SIG-M5 treated with dmso at 0.1 percent for 504 hours (cell line): ENCODE results near the gene POLR2I.

Source experiments
- DNase-seq: peaks from one replicate; lab custom pipeline; 2025; ENCODE audit not compliant: unreplicated experiment; lab: John Stamatoyannopoulos, UW

POLR2I gene

DNA sequence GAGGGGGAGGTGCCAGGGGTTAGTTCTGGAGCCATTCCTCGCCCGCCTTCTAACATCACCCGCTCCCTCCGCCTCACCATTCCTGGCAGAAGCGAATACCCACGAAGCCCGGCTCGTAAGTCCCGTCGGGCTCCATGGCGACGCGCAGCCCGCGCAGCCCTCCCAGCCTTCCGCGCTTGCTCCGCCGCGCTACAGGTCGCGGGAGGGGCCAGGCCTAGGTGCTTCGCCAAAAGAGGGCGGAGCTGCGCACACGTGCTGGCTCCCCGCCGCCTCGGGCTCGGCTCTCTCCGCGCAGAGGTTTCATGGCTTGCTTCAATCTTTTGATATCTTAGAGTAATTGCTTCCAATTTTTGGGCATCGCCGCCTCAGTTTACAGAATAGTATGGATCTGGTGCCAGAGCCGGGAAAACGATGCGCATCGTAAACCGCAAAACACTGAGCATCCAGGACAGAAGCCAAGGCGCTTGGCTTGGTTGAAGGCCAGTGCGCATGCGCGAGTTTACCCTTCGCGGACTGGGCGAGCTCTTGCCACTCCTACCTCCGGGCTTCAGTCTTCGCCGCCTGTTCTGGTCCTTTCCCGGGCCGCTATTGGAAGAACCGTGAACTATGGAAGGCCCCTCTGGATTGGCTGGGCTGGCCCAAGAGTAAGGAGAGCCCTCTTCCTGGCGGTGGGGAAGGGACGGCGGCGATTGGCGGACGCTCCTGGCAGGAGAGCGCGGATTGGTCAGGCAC is at the start of gene POLR2I:
POLR2I (minus strand) TSS at position 155 of the 732 bp plus-strand sequence; CDS start at position 136, 19 bp downstream.
- peak; percentile 99 for DNase-seq

DNA sequence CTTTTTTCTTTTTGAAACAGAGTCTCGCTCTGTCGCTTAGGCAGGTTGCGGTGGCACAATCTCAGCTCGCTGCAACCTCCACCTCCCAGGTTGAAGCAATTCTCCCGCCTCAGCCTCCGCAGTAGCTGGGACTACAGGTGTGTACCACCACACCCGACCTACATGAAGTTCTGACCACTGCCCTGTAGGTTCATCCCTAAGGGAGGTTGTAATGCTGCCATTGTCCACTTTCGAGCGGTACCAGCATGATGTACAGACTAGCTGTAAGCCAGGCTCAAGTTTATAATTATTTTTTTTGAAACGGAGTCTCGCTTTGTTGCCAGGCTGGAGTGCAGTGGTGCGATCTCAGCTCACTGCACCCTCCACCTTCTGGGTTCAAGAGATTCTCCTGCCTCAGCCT is 49.1 kb upstream of the POLR2I start:
- no peak for DNase-seq

DNA sequence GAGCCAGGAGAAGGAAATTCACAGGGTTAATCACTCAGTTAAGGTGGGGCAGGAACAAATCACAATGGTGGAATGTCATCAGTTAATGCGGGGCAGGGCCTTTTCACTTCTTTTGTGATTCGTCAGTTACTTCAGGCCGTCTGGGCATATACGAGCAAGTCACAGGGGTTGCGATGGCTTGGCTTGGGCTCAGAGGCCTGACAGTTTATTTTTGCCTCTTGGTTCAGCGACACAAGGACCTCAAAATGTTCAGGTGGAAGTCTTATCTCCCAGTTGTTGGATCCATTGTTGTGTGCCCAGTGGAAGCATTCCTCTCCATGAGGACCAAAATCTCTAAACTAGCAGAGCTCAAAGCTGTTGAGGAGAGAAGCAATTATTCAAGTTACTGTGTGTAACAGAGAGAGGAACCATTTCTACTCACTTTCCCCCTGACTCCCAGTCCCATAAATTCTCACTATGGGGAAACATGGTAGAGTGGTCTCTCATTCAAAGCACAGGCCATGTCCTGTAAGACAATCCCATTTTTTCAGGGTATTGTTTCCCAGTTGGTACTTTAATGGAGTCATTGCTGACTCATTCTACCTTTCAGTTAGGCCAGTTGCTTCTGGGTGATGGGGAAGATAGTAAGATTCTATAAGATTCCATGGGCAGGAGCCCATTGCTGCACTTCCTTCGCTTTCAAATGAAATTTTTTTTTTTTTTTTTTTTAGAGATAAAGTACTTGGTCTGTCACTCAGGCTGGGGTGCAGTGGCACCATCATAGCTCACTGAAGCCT is 46.3 kb upstream of the POLR2I start:
- DNase-seq = no peak

DNA sequence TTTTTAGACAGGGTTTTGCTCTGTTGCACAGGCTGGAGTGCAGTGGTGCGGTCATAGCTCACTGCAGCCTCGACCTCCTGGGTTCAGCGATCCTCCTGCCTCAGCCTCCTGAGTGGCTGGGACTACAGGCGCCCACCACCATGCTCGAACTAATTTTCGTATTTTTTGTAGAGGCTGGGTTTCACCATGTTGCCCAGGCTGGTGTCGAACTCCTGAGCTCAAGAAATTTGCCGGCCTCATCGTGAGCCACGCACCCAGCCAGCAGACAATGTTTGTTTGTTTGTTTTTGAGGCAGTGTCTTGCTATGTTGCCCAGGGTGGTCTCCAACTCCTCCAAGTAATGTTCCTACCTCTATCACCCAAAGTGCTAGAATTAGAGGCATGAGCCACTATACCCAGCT is 38.5 kb upstream of the POLR2I start:
- DNase-seq = no peak

DNA sequence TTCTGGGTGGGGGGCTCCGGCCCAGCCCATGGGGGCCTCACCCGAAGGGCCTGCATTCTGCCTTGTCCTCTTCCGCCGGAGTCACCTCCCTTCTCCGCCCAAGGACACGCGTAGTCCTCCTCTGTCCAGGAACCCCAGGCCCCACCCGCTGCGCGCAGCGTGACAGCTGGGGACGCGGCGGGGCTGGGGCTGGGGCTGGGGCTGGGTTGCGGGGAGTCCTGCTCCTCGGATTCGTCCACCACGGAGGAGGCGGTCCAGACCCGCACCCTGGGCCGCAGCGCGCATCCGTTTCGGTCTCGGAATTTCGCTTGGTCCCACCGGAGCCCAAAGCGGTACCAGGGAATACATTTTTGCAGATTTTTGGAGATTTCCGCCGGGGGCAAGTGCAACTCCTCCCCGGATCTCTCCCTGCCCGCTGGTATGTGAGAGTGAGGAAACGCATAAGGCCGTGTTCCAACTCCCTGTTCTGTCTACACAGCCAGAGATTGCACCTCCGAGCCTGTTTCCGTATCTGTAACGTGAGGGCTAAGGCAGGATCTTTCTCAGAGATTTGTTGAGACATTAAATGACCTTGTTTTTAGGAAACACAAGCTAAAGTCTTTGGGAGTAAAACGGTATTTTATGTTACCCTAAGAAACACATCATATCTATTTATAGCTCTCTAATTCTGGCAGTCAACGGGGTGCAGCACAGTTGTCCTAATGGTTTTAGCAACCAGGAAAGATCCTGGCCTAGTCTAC is 37.8 kb upstream of the POLR2I start, which contains the start of gene COX7A1:
COX7A1 (minus strand) TSS at position 96 of the 740 bp plus-strand sequence; CDS start at position 56, 40 bp downstream.
- DNase-seq = no peak

DNA sequence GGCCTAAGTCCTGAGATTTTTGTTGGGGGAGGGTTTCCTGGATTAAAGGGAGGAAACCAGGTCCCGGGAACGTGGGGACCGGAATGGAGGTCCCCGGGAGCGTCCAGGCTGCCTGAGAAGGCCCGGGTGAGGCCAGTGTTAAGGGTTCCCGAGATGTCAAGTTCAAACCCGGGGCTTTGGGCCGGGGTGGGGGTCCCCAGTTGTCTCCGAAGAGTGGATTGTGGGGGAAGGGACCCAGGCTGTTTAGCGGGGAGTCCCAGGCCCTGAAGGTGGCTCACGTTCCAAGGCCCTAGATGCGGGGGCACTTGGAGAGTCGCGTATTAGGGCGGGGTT is 37.3 kb upstream of the POLR2I start:
- no peak for DNase-seq

DNA sequence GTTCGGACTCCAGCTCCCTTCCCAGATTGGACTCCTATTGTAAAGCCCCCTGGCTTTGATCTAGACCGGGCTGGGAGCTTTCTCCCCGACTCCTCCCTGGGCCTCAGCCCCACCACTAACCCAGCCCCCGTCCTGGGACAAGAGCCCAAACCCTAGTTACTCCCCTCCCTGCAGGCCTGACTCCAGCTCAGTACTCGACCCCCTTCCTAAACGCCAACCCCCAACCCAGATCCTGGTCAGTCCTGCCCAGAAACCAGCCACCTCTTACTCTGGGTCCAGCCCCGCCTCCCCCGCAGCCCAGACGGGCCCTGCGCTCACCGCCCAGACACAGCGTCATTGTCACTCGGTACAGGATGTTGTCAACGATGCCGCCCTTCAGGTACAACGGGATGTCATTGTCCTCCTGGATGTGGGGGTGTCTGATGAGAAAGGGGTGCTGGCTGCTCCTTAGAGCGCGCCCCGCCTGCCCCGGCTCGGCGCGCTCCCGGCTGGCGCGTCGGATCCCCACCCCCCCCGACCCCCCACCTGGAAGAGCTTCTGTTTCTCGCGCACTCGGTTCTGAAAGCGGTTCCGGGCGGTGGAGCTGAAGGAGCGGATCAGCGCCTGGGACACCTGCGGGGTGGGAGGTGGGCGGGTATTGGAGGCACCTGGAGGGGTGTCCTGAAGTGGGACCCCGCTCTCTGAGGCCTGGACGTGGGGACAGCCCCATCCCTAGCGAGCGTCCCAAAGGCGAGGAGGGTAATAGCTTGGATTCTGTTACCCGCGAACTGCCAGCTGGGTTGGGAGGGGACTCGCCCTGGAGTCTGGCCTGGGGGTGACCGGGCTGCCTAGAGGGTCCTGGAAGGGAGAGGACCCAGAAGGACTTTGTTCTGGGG is 36.7 kb upstream of the POLR2I start:
- no peak for DNase-seq

DNA sequence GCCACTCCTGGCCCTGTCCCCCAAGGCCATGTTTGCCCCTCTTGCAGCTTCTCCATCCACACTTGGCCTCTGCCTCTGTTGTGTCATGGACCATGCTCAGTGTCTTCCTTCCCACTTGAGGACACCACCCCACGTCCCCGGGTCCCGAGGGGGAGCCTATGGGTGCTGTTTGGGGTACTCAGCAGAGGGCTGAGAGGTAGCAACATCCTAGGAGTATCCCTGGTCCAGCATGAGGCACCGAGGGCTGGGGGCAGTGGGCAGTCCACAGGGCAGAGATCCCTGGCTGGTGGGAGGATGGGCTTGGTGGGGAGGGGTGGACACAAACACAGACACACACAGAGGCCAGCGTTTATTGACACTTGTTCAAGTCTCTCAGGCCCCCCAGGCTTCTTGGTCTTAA is 35.9 kb upstream of the POLR2I start:
- DNase-seq = no peak

DNA sequence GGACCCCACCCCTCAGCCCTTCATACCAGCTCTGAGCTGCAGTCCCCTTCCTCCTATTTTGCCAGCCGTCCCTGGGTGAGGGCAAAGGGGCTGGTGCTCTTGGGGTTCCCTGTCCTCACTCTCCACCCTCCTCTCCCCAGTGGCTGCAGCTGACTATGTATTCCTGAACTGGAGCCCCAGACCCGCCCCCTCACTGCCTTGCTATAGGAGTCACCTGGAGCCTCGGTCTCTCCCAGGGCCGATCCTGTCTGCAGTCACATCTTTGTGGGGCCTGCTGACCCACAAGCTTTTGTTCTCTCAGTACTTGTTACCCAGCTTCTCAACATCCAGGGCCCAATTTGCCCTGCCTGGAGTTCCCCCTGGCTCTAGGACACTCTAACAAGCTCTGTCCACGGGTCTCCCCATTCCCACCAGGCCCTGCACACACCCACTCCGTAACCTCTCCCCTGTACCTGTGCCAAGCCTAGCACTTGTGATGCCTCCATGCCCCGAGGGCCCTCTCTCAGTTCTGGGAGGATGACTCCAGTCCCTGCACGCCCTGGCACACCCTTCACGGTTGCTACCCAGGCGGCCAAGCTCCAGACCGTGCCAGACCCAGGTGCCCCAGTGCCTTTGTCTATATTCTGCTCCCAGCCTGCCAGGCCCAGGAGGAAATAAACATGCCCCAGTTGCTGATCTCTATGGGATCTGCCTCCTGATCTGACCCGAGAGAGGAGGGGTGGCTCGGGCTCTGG is 35.2 kb upstream of the POLR2I start:
- no peak for DNase-seq

DNA sequence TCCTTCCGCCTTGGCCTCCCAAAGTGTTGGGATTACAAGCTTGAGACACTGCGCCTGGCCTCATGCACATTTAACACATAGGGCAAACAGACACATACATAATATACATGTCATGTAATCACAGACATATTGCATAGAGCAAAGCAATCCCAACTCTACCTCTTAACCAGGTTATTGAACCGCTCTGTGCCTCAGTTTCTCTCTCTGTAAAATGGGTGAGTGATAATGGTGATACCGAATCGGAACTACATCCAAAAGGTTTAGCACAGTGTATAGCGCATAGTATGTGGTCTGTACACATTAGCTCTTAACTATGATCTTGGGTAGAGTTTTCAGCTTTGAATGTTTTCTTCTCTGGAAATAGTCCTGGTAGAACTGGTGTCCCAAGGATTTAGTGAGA is 29.9 kb upstream of the POLR2I start:
- DNase-seq = no peak

DNA sequence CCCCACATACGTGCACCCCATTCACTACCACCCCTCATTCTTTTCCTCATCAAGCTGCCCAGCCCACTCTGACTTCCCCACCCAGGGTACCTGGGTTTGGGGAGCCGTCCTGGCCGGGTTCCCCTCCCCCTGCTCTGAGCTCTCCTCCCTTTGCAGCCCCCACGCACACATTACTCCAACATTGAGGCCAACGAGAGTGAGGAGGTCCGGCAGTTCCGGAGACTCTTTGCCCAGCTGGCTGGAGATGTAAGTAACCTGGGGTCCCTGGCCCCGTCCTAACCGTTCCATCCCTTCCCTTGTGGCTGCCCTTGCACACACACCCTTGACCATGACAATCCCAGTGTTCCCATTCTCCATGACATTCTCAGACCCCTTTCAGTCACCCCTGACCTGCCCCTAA is 27.8 kb upstream of the POLR2I start:
- DNase-seq = no peak

DNA sequence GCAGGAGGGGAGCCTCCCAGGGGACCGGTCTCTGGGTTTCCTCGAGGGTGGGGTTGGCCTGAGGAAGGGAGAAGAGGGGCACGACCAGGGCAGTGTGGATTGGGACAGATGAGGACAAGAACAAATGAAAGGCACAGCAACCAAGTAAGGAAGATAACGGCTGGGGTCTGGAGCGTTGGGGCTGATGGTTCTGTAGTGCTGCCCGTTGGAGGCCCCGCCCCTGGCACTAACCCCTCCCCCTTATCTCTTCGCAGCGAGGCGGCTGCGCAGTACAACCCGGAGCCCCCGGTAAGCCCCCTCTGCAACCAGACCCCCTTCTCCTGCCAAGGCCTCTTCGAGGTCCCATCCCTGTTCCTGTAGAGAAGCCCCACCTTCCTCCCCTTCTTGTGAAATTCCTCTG is 27.4 kb upstream of the POLR2I start:
- DNase-seq = no peak

DNA sequence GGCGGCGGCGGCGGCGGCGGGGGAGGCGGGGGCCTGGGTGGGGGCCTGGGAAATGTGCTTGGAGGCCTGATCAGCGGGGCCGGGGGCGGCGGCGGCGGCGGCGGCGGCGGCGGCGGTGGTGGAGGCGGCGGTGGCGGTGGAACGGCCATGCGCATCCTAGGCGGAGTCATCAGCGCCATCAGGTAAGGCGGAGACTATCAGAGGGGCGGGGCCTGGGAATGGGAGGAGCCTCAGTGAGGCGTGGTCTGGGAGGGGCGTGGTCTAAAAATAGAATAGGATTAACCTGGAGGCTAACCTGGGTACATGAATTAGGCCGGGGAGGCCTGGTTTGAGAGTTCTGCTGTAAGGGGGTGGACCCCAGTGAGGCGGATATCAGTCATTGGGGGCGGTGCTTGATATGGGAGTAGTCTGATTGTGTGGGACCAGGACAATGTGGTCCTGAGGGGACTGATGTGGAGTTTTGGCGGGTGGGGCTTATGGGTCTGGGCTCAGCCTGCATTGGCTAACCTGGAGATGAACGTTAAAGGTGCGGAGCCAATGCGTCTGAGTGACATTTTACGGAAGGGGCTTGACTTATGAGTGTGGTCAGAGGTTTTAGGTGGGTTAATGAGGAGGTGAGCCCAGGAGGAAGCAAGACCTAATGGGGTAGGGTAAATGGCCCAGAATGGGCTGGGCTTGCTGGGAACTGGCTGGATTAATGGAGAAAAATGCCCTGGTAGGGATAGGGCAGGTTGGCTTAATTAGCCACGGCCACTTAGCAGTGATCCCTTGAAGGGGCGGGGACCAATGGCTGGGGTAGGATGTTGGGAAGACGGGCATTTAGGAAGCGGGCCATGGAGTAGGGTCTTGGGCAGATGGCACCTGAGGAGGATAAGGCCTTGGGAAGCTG is 26.6 kb upstream of the POLR2I start:
- peak; percentile 68 for DNase-seq

DNA sequence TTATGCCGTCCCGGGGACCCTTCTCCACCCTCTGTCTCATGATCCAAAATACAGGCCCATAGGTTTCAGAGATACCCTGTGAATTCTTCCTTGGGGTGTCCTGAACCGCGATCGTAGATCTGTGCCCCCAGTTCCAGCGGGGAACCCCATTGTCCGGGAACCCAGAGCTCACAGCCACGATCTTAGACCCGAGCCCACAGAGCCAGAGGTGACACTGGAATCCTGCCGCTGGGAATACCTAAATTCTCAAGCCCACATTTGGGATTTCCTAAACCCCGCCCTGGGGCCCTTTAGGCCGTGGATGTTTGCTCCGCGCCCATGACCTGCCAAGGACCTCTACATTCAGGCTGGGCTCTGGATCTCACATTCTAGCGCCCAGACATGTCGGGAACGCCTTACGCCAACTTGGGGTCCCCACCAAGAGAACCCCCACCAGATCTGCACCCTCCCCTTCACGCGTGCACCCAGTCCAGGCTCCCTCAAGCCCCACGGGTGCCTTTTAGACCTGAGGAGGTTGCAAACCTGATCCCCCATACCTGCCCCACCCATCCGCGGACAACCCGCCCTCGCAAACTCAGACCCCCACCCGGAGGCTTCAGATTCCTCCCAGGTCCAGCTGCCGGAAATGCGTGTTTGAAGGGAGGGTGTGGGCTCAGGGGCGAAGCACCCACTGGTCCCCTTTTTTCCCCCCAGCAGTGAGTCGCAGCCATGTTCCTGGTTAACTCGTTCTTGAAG is 25.8 kb upstream of the POLR2I start:
- DNase-seq = peak; percentile 62

DNA sequence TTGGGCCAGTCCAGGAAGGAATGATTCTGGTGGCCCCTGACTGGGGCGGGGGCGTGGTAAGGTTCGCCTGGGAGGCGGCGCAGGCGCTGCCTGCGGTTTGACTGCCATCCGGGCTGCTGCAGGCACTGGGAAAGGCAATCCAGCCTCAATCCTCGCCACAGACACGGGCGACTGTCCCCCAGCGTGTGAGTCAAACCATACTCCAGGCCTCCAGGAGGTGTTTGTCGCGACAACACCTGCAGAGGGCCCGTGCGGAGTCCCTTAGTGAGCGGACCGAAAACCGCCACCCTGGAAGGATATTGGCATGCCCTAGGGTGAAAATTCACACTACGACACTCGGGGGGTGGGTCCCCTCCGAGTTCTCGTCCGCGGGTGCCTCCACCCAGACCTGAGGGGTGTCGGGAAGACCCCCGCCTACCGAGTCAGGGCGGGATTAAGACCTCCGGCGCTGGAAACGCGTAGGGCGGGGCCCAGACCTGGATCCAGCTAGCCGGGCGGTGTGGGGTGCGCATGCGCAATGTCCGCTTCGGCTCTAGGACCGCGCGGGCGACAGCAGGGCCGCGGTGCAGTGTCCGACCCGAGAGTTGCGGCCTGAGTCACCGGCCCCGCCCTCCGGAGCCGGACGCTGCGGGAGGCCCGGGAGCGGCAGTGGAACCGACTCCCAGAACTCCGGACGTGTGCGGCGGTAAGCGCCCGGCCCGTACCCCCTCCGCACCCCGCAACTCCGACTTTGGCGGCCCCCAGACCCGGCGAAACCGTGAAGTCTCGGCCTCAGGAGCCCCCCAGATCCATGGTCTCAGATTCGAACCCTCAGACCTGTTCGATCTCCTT is 25.0 kb upstream of the POLR2I start, which contains the start of gene CAPNS1:
CAPNS1 (plus strand) TSS at position 594 of the 831 bp plus-strand sequence. CDS start 946 bp downstream, outside the sequence.
- peak; percentile 88 for DNase-seq

DNA sequence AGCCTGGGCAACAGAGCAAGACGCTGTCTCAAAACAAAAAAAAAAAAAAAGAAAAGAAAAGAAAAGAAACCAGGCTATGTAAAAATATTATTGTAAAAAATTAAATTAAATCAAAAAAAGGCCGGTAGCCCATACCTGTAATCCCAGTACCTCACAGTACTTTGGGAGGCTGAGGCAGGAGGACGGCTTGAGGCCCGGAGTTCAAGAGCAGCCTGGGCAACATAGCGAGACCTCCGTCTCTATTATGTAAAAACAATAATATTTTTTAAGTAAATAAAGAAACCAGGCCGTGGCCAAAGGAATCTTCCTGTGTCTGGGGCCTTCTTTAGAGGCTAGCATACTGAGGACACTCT is 24.4 kb upstream of the POLR2I start:
- DNase-seq = no peak

DNA sequence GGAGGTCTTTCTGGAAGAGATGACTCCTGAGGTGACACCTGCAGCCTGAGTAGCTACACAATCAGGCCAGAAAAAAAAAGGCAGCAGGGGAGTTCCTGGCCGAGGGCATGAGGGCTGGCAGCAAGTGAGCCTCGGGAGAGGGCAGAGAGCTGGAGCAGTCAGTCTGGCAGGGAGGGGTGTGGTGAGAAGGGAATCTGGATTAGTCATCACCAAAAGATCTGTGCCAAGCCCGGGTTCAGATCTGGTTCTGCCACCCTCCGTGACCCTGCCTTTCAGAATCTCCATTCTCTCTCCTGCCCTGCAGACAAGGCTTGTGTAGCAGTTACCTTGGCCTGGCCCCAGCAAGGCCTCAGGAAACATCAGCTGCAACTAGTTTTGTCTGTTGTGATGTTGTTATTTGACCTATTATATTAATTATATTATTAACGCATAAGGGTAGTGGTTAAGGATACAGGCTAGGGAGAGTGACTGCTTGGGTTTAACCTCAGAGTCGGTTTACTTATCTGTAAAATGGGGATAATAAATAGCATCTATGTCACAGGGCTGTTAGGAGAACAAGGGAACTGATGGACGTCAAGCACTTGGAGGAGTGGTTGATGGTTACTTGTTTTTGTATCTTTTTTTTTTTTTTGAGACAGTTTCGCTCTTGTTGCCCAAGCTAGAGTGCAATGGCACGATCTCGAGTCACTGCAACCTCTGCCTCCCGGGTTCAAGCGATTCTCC is 22.4 kb upstream of the POLR2I start:
- peak; percentile 64 for DNase-seq
